PC-9 (cell line): Measurements from ENCODE around the gene DOLPP1. TPM values are rescaled to one million over a fixed set of nuclear protein-coding genes. Genes with fewer than 3 reads are reported as not detected.
A peak's percentile ranks its signal among the peaks of the same experiment; 100 is the strongest.

ENCODE experiments used
- BruUV-seq: library from RNA; stranded (reverse); fragments of 400-500 nt; replicated peaks from 2 replicates; lab custom pipeline; 2021; lab: Mats Ljungman, UMichigan
- CTCF ChIA-PET: fragments of 300-600 bp; sonication (Branson Sonifier 250); formaldehyde crosslinking; loops from one replicate; lab custom pipeline; 2022; ENCODE audit warnings: antibody characterized with exemption; lab: Charles Lee
- POLR2A ChIA-PET: fragments of 300-600 bp; sonication (Branson Sonifier 250); formaldehyde crosslinking; loops from one replicate; lab custom pipeline; 2022; ENCODE audit warnings: antibody characterized with exemption; ENCODE audit not compliant: unreplicated experiment; lab: Charles Lee
- DNase-seq, 2 experiments: peaks; one replicate each; pipeline versions ENCODE4 v3.0.0 to v3.0.0-alpha.2; 2015 to 2022; ENCODE audit warnings: mixed read lengths in 1 of 2
- H2AFZ ChIP-seq: fragments of 200-600 bp; sonication (generic); 2 replicates; pipeline ENCODE4 v1.8.1; 2017; ENCODE audit warnings: antibody characterized with exemption
- H3F3A ChIP-seq: fragments of 200-600 bp; sonication (generic); 2 replicates; pipeline ENCODE4 v1.8.1; 2017; ENCODE audit warnings: antibody characterized with exemption, mild to moderate bottlenecking, low read depth; ENCODE audit not compliant: insufficient read depth
- H3K27ac ChIP-seq: fragments of 200-600 bp; sonication (generic); 2 replicates; pipeline ENCODE4 v1.6.1; 2016; ENCODE audit warnings: mixed run types
- H3K27me3 ChIP-seq: fragments of 200-600 bp; sonication (generic); 2 replicates; pipeline ENCODE4 v1.6.1; 2016; ENCODE audit warnings: low read depth, mixed run types; ENCODE audit not compliant: insufficient read depth
- H3K36me3 ChIP-seq: fragments of 200-600 bp; sonication (generic); 2 replicates; pipeline ENCODE4 v1.6.1; 2016; ENCODE audit warnings: low read depth, mixed run types
- H3K4me1 ChIP-seq: fragments of 200-600 bp; sonication (generic); replicated peaks from 2 replicates; pipeline ENCODE4 v1.6.1; 2016; ENCODE audit warnings: mixed run types; ENCODE audit not compliant: insufficient read depth
- H3K4me2 ChIP-seq: fragments of 200-600 bp; sonication (generic); 2 replicates; pipeline ENCODE4 v1.6.1; 2017; ENCODE audit warnings: mixed run types
- H3K4me3 ChIP-seq: fragments of 200-600 bp; sonication (generic); 2 replicates; pipeline ENCODE4 v1.6.1; 2016; ENCODE audit warnings: mixed run types
- H3K79me2 ChIP-seq: fragments of 200-600 bp; sonication (generic); 2 replicates; pipeline ENCODE4 v1.6.1; 2017; ENCODE audit warnings: low read depth, mixed run types
- H3K9me2 ChIP-seq: fragments of 200-600 bp; sonication (generic); 2 replicates; pipeline ENCODE4 v1.8.1; 2017; ENCODE audit warnings: mild to moderate bottlenecking; ENCODE audit not compliant: insufficient read depth
- H3K9me3 ChIP-seq: fragments of 200-600 bp; sonication (generic); 2 replicates; pipeline ENCODE4 v1.8.1; 2016; ENCODE audit warnings: low read depth; ENCODE audit not compliant: insufficient read depth
- H4K20me1 ChIP-seq: fragments of 200-600 bp; sonication (generic); 2 replicates; pipeline ENCODE4 v1.8.1; 2017; ENCODE audit not compliant: insufficient read depth
- EZH2 ChIP-seq: fragments of 200-600 bp; sonication (generic); IDR thresholded peaks from 2 replicates; pipeline ENCODE4 v1.8.0; 2017; ENCODE audit warnings: antibody characterized with exemption, low read depth
- intact Hi-C: fragments of 100-400 bp; cut with micrococcal nuclease; formaldehyde crosslinking; loops from one replicate; pipeline ENCODE4 v1.10.0; 2022; ENCODE audit not compliant: unreplicated experiment
- total RNA-seq: library from RNA; stranded (reverse); gene quantifications from 2 replicates; pipeline ENCODE4 v1.2.3, GENCODE V29; 2021
- TF ChIP-seq, protein P1 (sequence below): fragments of 200-600 bp; sonication (generic); conservative IDR thresholded peaks from 2 replicates; pipeline ENCODE4 v1.6.1; 2017; ENCODE audit warnings: mixed run types, antibody characterized with exemption, mild to moderate bottlenecking, moderate library complexity

The DOLPP1 gene
- total RNA-seq, 1 experiment from 2014 or later = 24.4 TPM

DNA sequence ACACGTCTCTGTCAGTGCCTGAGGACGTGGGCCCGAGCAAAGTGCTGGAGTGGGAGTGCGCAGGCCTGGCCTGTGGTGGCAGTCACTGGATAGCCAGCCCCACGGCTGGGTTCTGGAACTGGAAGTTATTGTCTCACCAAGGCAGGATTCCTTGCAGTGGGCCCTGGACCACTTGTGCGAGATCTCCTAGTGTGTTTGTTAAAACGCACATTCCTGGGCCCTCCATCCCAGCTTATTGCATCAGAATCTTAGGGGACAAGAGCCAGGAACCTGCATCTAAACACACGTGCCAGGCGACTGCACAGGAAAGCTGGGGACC, 57.2 kb downstream of the DOLPP1 start:
- peaks cover 19% of the 10 kb centered on the region for H3K79me2 ChIP-seq
- no peak overlapping the region for H3K4me3 ChIP-seq
- CTCF ChIA-PET = interaction anchor here (0.7 to 2.7 kb wide), 2 partner anchors 475 to 486 kb away, joined by 3 to 10 read pairs; no protein-coding TSS in a partner anchor
- no peaks in the 10 kb centered on the region for H4K20me1 ChIP-seq
- POLR2A ChIA-PET = interaction anchor here (0.5 kb wide), 1 partner anchor 470 kb away, joined by 3 read pairs; no protein-coding TSS in a partner anchor
- peaks cover 39% of the 10 kb centered on the region for H3K4me1 ChIP-seq
- no peak overlapping the region for H3K4me2 ChIP-seq
- no peak for TF ChIP-seq EZH2
- TF ChIP-seq, protein P1, sequence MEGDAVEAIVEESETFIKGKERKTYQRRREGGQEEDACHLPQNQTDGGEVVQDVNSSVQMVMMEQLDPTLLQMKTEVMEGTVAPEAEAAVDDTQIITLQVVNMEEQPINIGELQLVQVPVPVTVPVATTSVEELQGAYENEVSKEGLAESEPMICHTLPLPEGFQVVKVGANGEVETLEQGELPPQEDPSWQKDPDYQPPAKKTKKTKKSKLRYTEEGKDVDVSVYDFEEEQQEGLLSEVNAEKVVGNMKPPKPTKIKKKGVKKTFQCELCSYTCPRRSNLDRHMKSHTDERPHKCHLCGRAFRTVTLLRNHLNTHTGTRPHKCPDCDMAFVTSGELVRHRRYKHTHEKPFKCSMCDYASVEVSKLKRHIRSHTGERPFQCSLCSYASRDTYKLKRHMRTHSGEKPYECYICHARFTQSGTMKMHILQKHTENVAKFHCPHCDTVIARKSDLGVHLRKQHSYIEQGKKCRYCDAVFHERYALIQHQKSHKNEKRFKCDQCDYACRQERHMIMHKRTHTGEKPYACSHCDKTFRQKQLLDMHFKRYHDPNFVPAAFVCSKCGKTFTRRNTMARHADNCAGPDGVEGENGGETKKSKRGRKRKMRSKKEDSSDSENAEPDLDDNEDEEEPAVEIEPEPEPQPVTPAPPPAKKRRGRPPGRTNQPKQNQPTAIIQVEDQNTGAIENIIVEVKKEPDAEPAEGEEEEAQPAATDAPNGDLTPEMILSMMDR = no peak
- no peaks in the 10 kb centered on the region for H3K9me2 ChIP-seq
- H3K9me3 ChIP-seq = no peaks in the 10 kb centered on the region
- DNase-seq = no peak
- no TSS peak for BruUV-seq
- H3K27me3 ChIP-seq = no peaks in the 10 kb centered on the region
- intact Hi-C loops = no loop called here
- H3K36me3 ChIP-seq = 0 out of 2 replicates have a peak, but pooled peaks cover under 1% of the 10 kb centered on the region
- H2AFZ ChIP-seq = no peak overlapping the region
- peaks cover 20% of the 10 kb centered on the region; the same call in 1 of the 2 replicates for H3F3A ChIP-seq
- no peak overlapping the region for H3K27ac ChIP-seq

- Histone ChIP-seq H3F3A (peaks cover 24% of the 10 kb centered on the region; the same call in 1 of the 2 replicates), H3K79me2 (peaks cover 19% of the 10 kb centered on the region), H3K9me2 (no peaks in the 10 kb centered on the region), H3K4me1 (peaks cover 42% of the 10 kb centered on the region), H3K27me3 (no peaks in the 10 kb centered on the region), H4K20me1 (no peaks in the 10 kb centered on the region), H3K4me2 (peak overlapping the region; percentile 100), H3K27ac (no peak overlapping the region), H2AFZ (no peak overlapping the region), H3K36me3 (0 out of 2 replicates have a peak, but pooled peaks cover 5% of the 10 kb centered on the region), H3K9me3 (no peaks in the 10 kb centered on the region), H3K4me3 (no peak overlapping the region)
- intact Hi-C loops = loop anchor here (1.0 kb wide), 3 partner anchors 344 to 486 kb away; no protein-coding TSS in a partner anchor
- POLR2A ChIA-PET = interaction anchor here (0.6 kb wide), 1 partner anchor 52 kb away, joined by 4 read pairs; no protein-coding TSS in a partner anchor
- no TSS peak for BruUV-seq
- CTCF ChIA-PET = interaction anchor here (0.5 to 2.7 kb wide), 10 partner anchors 31 to 485 kb away, joined by 3 to 10 read pairs (median 3); partner anchors contain the start of gene C9orf50
- TF ChIP-seq EZH2 = no peak
- TF ChIP-seq, protein P1 = no peak
- DNase-seq = no peak
Observed at GRCh38 chr9:129138476-129139232, 57.7 kb downstream of the DOLPP1 start.

DNA sequence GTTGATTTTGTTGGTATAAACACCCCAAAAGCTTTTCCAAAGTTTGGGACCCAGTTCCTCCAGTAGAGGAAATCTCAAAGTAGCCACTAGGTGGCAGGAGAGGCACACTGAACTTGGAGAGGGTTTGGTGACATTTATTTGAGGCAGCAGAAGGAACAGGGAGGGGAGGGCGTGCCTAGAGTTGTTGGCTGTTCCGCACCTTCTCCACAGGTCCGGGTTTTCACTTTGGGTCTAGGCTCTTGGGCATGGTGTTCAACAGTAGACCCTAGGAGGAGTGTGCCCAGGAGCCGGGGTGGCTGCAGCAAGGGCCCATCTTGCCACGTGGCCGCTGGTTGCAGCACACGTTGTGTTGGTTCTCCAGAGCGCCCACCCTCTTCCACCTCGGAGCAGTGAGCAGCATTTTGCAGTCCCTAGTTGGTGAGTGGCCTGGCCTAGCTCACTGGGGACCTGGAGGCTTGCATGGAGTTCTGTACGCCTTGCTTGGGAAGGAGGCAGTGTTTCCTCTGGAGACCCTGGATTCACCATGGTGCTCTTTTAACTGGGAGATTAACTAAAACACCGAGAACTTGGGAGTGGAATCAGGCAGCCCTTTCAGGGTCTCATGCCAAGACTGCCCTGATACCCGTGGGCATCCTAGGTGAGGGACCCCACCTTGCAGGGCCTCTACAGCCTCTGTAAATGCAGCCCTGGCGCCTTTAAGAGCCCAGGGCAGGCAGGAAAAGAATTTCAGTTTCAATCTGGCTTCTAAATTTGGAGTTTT, 58.5 kb downstream of the DOLPP1 start:
- peak overlapping the region; percentile 100 for H3K4me2 ChIP-seq
- peaks cover 30% of the 10 kb centered on the region; the same call in 1 of the 2 replicates for H3F3A ChIP-seq
- H3K4me1 ChIP-seq = peaks cover 42% of the 10 kb centered on the region
- H3K27me3 ChIP-seq = no peaks in the 10 kb centered on the region
- peak overlapping the region; percentile 91; the same call in 1 of the 2 replicates for H3K4me3 ChIP-seq
- CTCF ChIA-PET = interaction anchor here (0.5 to 2.7 kb wide), 21 partner anchors 8 to 644 kb away, joined by 3 to 21 read pairs (median 4); partner anchors contain the start of genes C9orf50 and IER5L
- POLR2A ChIA-PET = interaction anchor here (0.6 to 1.7 kb wide), 15 partner anchors 28 to 483 kb away, joined by 3 to 22 read pairs (median 5); partner anchors contain the start of gene IER5L
- H3K79me2 ChIP-seq = peaks cover 19% of the 10 kb centered on the region
- TF ChIP-seq, protein P1 = peak; percentile 97
- no peak for TF ChIP-seq EZH2
- peak overlapping the region; percentile 100 for H3K27ac ChIP-seq
- DNase-seq = peak; percentile 65 to 81
- no TSS peak for BruUV-seq
- no peaks in the 10 kb centered on the region for H3K9me2 ChIP-seq
- intact Hi-C loops = loop anchor here (1.0 kb wide), 3 partner anchors 343 to 485 kb away; no protein-coding TSS in a partner anchor
- no peaks in the 10 kb centered on the region for H4K20me1 ChIP-seq
- H2AFZ ChIP-seq = no peak overlapping the region
- 0 out of 2 replicates have a peak, but pooled peaks cover 5% of the 10 kb centered on the region for H3K36me3 ChIP-seq
- H3K9me3 ChIP-seq = no peaks in the 10 kb centered on the region
